ENCODE results near the gene PXDN.
"Not testable (repeated sequence)": the region's sequence is repeated elsewhere in the genome, so short reads cannot be mapped to it uniquely, and the experiment has no call there.

Gene PXDN

GRCh38 chr2:1781291-1782080 lies 37.2 kb upstream of the PXDN start:
- TF ChIP-seq YY1 (IDR thresholded peaks at IDR 0.05; ENCODE audit: insufficient read depth, insufficient read length) (no peak), ZNF274 (IDR thresholded peaks at IDR 0.05; ENCODE audit: low read depth, low read length) (no peak), SUZ12 (IDR thresholded peaks at IDR 0.05; ENCODE audit: extremely low read depth, insufficient read depth, insufficient read length) (no peak)
- Histone ChIP-seq H3K9me3 (ENCODE audit: insufficient read depth, low read length) (no peaks in the 10 kb centered on the region), H3K9ac (ENCODE audit: insufficient read length, low read depth) (no peak overlapping the region), H3K27me3 (ENCODE audit: insufficient read depth, insufficient read length) (no peaks in the 10 kb centered on the region), H3K4me1 (ENCODE audit: insufficient read depth, insufficient read length) (no peaks in the 10 kb centered on the region), H3K4me3 (ENCODE audit: insufficient read length, low read depth) (no peak overlapping the region), H3K36me3 (ENCODE audit: insufficient read depth, insufficient read length, low read length) (no peaks in the 10 kb centered on the region)
- no peak for DNase-seq (ENCODE audit: low read depth, low spot score)

- Histone ChIP-seq H3K36me3 (ENCODE audit: insufficient read depth, insufficient read length, low read length) (no peaks in the 10 kb centered on the region), H3K4me1 (ENCODE audit: insufficient read depth, insufficient read length) (no peaks in the 10 kb centered on the region), H3K4me3 (ENCODE audit: insufficient read length, low read depth) (no peak overlapping the region), H3K9ac (ENCODE audit: insufficient read length, low read depth) (no peak overlapping the region), H3K27me3 (ENCODE audit: insufficient read depth, insufficient read length) (no peaks in the 10 kb centered on the region), H3K9me3 (ENCODE audit: insufficient read depth, low read length) (no peaks in the 10 kb centered on the region)
- DNase-seq (ENCODE audit: low read depth, low spot score): no peak
- TF ChIP-seq ZNF274 (IDR thresholded peaks at IDR 0.05; ENCODE audit: low read depth, low read length): no peak
- TF ChIP-seq SUZ12 (IDR thresholded peaks at IDR 0.05; ENCODE audit: extremely low read depth, insufficient read depth, insufficient read length): no peak
- TF ChIP-seq YY1 (IDR thresholded peaks at IDR 0.05; ENCODE audit: insufficient read depth, insufficient read length): no peak
Measured at GRCh38 chr2:1780693-1781092, 36.4 kb upstream of the PXDN start.

GRCh38 chr2:1780054-1780453 lies 35.7 kb upstream of the PXDN start:
- H3K27me3 ChIP-seq (ENCODE audit: insufficient read depth, insufficient read length); H3K9me3 ChIP-seq (ENCODE audit: insufficient read depth, low read length); H3K4me3 ChIP-seq (ENCODE audit: insufficient read length, low read depth); H3K9ac ChIP-seq (ENCODE audit: insufficient read length, low read depth); H3K36me3 ChIP-seq (ENCODE audit: insufficient read depth, insufficient read length, low read length); DNase-seq (ENCODE audit: low read depth, low spot score); H3K4me1 ChIP-seq (ENCODE audit: insufficient read depth, insufficient read length): not testable (repeated sequence)

GRCh38 chr2:1778566-1778965 lies 34.3 kb upstream of the PXDN start:
- Histone ChIP-seq H3K9me3 (ENCODE audit: insufficient read depth, low read length) (no peaks in the 10 kb centered on the region), H3K4me3 (ENCODE audit: insufficient read length, low read depth) (no peak overlapping the region), H3K4me1 (ENCODE audit: insufficient read depth, insufficient read length) (no peaks in the 10 kb centered on the region), H3K9ac (ENCODE audit: insufficient read length, low read depth) (no peak overlapping the region), H3K27me3 (ENCODE audit: insufficient read depth, insufficient read length) (no peaks in the 10 kb centered on the region), H3K36me3 (ENCODE audit: insufficient read depth, insufficient read length, low read length) (no peaks in the 10 kb centered on the region)
- DNase-seq (ENCODE audit: low read depth, low spot score): no peak
- TF ChIP-seq YY1 (IDR thresholded peaks at IDR 0.05; ENCODE audit: insufficient read depth, insufficient read length) (no peak), SUZ12 (IDR thresholded peaks at IDR 0.05; ENCODE audit: extremely low read depth, insufficient read depth, insufficient read length) (no peak), ZNF274 (IDR thresholded peaks at IDR 0.05; ENCODE audit: low read depth, low read length) (no peak)

- Histone ChIP-seq H3K4me1 (ENCODE audit: insufficient read depth, insufficient read length) (no peaks in the 10 kb centered on the region), H3K9ac (ENCODE audit: insufficient read length, low read depth) (no peak overlapping the region), H3K36me3 (ENCODE audit: insufficient read depth, insufficient read length, low read length) (no peaks in the 10 kb centered on the region), H3K4me3 (ENCODE audit: insufficient read length, low read depth) (no peak overlapping the region), H3K27me3 (ENCODE audit: insufficient read depth, insufficient read length) (no peaks in the 10 kb centered on the region), H3K9me3 (ENCODE audit: insufficient read depth, low read length) (no peaks in the 10 kb centered on the region)
- no peak for DNase-seq (ENCODE audit: low read depth, low spot score)
- TF ChIP-seq SUZ12 (IDR thresholded peaks at IDR 0.05; ENCODE audit: extremely low read depth, insufficient read depth, insufficient read length): no peak
- TF ChIP-seq YY1 (IDR thresholded peaks at IDR 0.05; ENCODE audit: insufficient read depth, insufficient read length): no peak
- no peak for TF ChIP-seq ZNF274 (IDR thresholded peaks at IDR 0.05; ENCODE audit: low read depth, low read length)
Measured at GRCh38 chr2:1777781-1778180, 33.5 kb upstream of the PXDN start.

- TF ChIP-seq ZNF274 (IDR thresholded peaks at IDR 0.05; ENCODE audit: low read depth, low read length): no peak
- TF ChIP-seq SUZ12 (IDR thresholded peaks at IDR 0.05; ENCODE audit: extremely low read depth, insufficient read depth, insufficient read length): no peak
- TF ChIP-seq YY1 (IDR thresholded peaks at IDR 0.05; ENCODE audit: insufficient read depth, insufficient read length): no peak
- no peaks in the 10 kb centered on the region for H3K4me1 ChIP-seq (ENCODE audit: insufficient read depth, insufficient read length)
- H3K9ac ChIP-seq (ENCODE audit: insufficient read length, low read depth): no peak overlapping the region
- no peaks in the 10 kb centered on the region for H3K9me3 ChIP-seq (ENCODE audit: insufficient read depth, low read length)
- no peaks in the 10 kb centered on the region for H3K36me3 ChIP-seq (ENCODE audit: insufficient read depth, insufficient read length, low read length)
- H3K27me3 ChIP-seq (ENCODE audit: insufficient read depth, insufficient read length): no peaks in the 10 kb centered on the region
- DNase-seq (ENCODE audit: low read depth, low spot score): no peak
- H3K4me3 ChIP-seq (ENCODE audit: insufficient read length, low read depth): no peak overlapping the region
Measured at GRCh38 chr2:1777156-1777555, 32.8 kb upstream of the PXDN start.

GRCh38 chr2:1775511-1776035 lies 31.3 kb upstream of the PXDN start:
- Histone ChIP-seq H3K9me3 (ENCODE audit: insufficient read depth, low read length) (no peaks in the 10 kb centered on the region), H3K27me3 (ENCODE audit: insufficient read depth, insufficient read length) (no peaks in the 10 kb centered on the region), H3K36me3 (ENCODE audit: insufficient read depth, insufficient read length, low read length) (no peaks in the 10 kb centered on the region), H3K4me3 (ENCODE audit: insufficient read length, low read depth) (no peak overlapping the region), H3K9ac (ENCODE audit: insufficient read length, low read depth) (no peak overlapping the region), H3K4me1 (ENCODE audit: insufficient read depth, insufficient read length) (peaks cover 6% of the 10 kb centered on the region)
- TF ChIP-seq ZNF274 (IDR thresholded peaks at IDR 0.05; ENCODE audit: low read depth, low read length): no peak
- no peak for TF ChIP-seq YY1 (IDR thresholded peaks at IDR 0.05; ENCODE audit: insufficient read depth, insufficient read length)
- no peak for TF ChIP-seq SUZ12 (IDR thresholded peaks at IDR 0.05; ENCODE audit: extremely low read depth, insufficient read depth, insufficient read length)
- DNase-seq (ENCODE audit: low read depth, low spot score): no peak

All from NT2/D1 (cell line).